Glomerular endothelial cell (primary cell): ENCODE data around the gene DOK3. TPM values are rescaled to one million over a fixed set of nuclear protein-coding genes. Genes with fewer than 3 reads are reported as not detected.
"Not testable (repeated sequence)": the region's sequence is repeated elsewhere in the genome, so short reads cannot be mapped to it uniquely, and the experiment has no call there.

Experiments used
- DNase-seq: peaks from one replicate; pipeline ENCODE4 v3.0.0-alpha.2; 2011; ENCODE audit warnings: low read depth, low spot score; ENCODE audit errors: extremely low read depth
- total RNA-seq: library from RNA; depleted of rRNA; stranded (reverse); fragments of >200 nt; gene quantifications from 2 replicates; pipeline ENCODE4 v1.2.3, GENCODE V29; 2015

Gene DOK3
- total RNA-seq, 1 donor from 2014 or later: 15.6 TPM

GRCh38 chr5:177536386-177536785, 26.8 kb upstream of the DOK3 start:
- DNase-seq: no peak

GRCh38 chr5:177535125-177535524, 25.5 kb upstream of the DOK3 start:
- no peak for DNase-seq

GRCh38 chr5:177534433-177534832, 24.8 kb upstream of the DOK3 start:
- DNase-seq: not testable (repeated sequence)

GRCh38 chr5:177531209-177531940, 21.7 kb upstream of the DOK3 start:
- no peak for DNase-seq

GRCh38 chr5:177530638-177531037, 21.0 kb upstream of the DOK3 start:
- no peak for DNase-seq

GRCh38 chr5:177529247-177530203, 19.9 kb upstream of the DOK3 start:
- no peak for DNase-seq

GRCh38 chr5:177528631-177529030, 19.0 kb upstream of the DOK3 start:
- no peak for DNase-seq

- no peak for DNase-seq
These were observed 18.0 kb upstream of the DOK3 start for GRCh38 chr5:177527595-177527994.

GRCh38 chr5:177526791-177527190, 17.2 kb upstream of the DOK3 start:
- DNase-seq: no peak

- DNase-seq: no peak
These were observed 16.6 kb upstream of the DOK3 start for GRCh38 chr5:177526191-177526590.

- no peak for DNase-seq
These were observed 15.5 kb upstream of the DOK3 start for GRCh38 chr5:177524941-177525655.

- no peak for DNase-seq
These were observed 14.9 kb upstream of the DOK3 start for GRCh38 chr5:177524539-177524900.

GRCh38 chr5:177523711-177524538, 14.3 kb upstream of the DOK3 start:
- no peak for DNase-seq

- no peak for DNase-seq
These were observed 11.4 kb upstream of the DOK3 start for GRCh38 chr5:177520916-177521513.

GRCh38 chr5:177520271-177520670, 10.6 kb upstream of the DOK3 start:
- DNase-seq: no peak

GRCh38 chr5:177519463-177520235, 10.0 kb upstream of the DOK3 start:
- no peak for DNase-seq

- peak; percentile 97 for DNase-seq
These were observed 7.3 kb upstream of the DOK3 start, which contains the start of gene DDX41 for GRCh38 chr5:177516601-177517568. DDX41 (minus strand) TSS chr5:177516961; CDS start chr5:177516945, 16 bp downstream.

- no peak for DNase-seq
These were observed 6.0 kb upstream of the DOK3 start for GRCh38 chr5:177515580-177515979.
